ENCODE data around the gene TCF4.

TCF4 gene

GRCh38 chr18:55275039-55275901, 312.7 kb downstream of the TCF4 start:
- DNase-seq (ENCODE audit: extremely low read depth in 1 of 2, low read depth in 1 of 2) = no peak

GRCh38 chr18:55272510-55273243, 315.3 kb downstream of the TCF4 start:
- DNase-seq (ENCODE audit: extremely low read depth in 1 of 2, low read depth in 1 of 2) = no peak

- no peak for DNase-seq (ENCODE audit: extremely low read depth in 1 of 2, low read depth in 1 of 2)
Observed at GRCh38 chr18:55269622-55270021, 318.4 kb downstream of the TCF4 start.

GRCh38 chr18:55268628-55269275, 319.2 kb downstream of the TCF4 start:
- no peak for DNase-seq (ENCODE audit: extremely low read depth in 1 of 2, low read depth in 1 of 2)

- no peak for DNase-seq (ENCODE audit: extremely low read depth in 1 of 2, low read depth in 1 of 2)
Observed at GRCh38 chr18:55268151-55268601, 319.8 kb downstream of the TCF4 start.

GRCh38 chr18:55266981-55267380, 321.0 kb downstream of the TCF4 start:
- DNase-seq (ENCODE audit: extremely low read depth in 1 of 2, low read depth in 1 of 2) = no peak

GRCh38 chr18:55265984-55266383, 322.0 kb downstream of the TCF4 start:
- no peak for DNase-seq (ENCODE audit: extremely low read depth in 1 of 2, low read depth in 1 of 2)

- DNase-seq (ENCODE audit: extremely low read depth in 1 of 2, low read depth in 1 of 2) = no peak
Observed at GRCh38 chr18:55265130-55265675, 322.8 kb downstream of the TCF4 start.

GRCh38 chr18:55264108-55264507, 323.9 kb downstream of the TCF4 start:
- no peak for DNase-seq (ENCODE audit: extremely low read depth in 1 of 2, low read depth in 1 of 2)

GRCh38 chr18:55262021-55262560, 325.9 kb downstream of the TCF4 start:
- no peak for DNase-seq (ENCODE audit: extremely low read depth in 1 of 2, low read depth in 1 of 2)

GRCh38 chr18:55261253-55261652, 326.7 kb downstream of the TCF4 start:
- no peak for DNase-seq (ENCODE audit: extremely low read depth in 1 of 2, low read depth in 1 of 2)

- DNase-seq (ENCODE audit: extremely low read depth in 1 of 2, low read depth in 1 of 2) = no peak
Observed at GRCh38 chr18:55258088-55258487, 329.9 kb downstream of the TCF4 start.

GRCh38 chr18:55256929-55257289, 331.1 kb downstream of the TCF4 start:
- no peak for DNase-seq (ENCODE audit: extremely low read depth in 1 of 2, low read depth in 1 of 2)

- no peak for DNase-seq (ENCODE audit: extremely low read depth in 1 of 2, low read depth in 1 of 2)
Observed at GRCh38 chr18:55256226-55256928, 331.6 kb downstream of the TCF4 start.

- DNase-seq (ENCODE audit: extremely low read depth in 1 of 2, low read depth in 1 of 2) = no peak
Observed at GRCh38 chr18:55253814-55254213, 334.2 kb downstream of the TCF4 start.

- DNase-seq (ENCODE audit: extremely low read depth in 1 of 2, low read depth in 1 of 2) = no peak
Observed at GRCh38 chr18:55252901-55253300, 335.1 kb downstream of the TCF4 start.

- DNase-seq (ENCODE audit: extremely low read depth in 1 of 2, low read depth in 1 of 2) = no peak
Observed at GRCh38 chr18:55252053-55252675, 335.8 kb downstream of the TCF4 start.

- no peak for DNase-seq (ENCODE audit: extremely low read depth in 1 of 2, low read depth in 1 of 2)
Observed at GRCh38 chr18:55251254-55251971, 336.6 kb downstream of the TCF4 start.

GRCh38 chr18:55250768-55251173, 337.2 kb downstream of the TCF4 start:
- no peak for DNase-seq (ENCODE audit: extremely low read depth in 1 of 2, low read depth in 1 of 2)
